DND-41 (cell line): ENCODE measurements around the gene RPL3.

ENCODE experiments used
- ATAC-seq: fragments of 200-7000 bp; cut with Tn5 transposase; 3 replicates; pipeline ENCODE4 v1.9.1; 2021; ENCODE audit warnings: low read depth; ENCODE audit not compliant: insufficient read depth
- DNase-seq: peaks from one replicate; pipeline ENCODE4 v3.0.0-alpha.2; 2020
- H2AFZ ChIP-seq: 2 replicates; pipeline ENCODE4 v1.6.0; 2012; ENCODE audit warnings: low read depth, low read length
- H3K27ac ChIP-seq: 2 replicates; pipeline ENCODE4 v1.5.1; 2012; ENCODE audit warnings: low read length, inconsistent platforms
- H3K27me3 ChIP-seq: fragments of 200-600 bp; sonication (generic); 2 replicates; pipeline ENCODE4 v1.6.0; 2012; ENCODE audit warnings: low read length, mild to moderate bottlenecking, inconsistent platforms; ENCODE audit not compliant: insufficient read depth, poor library complexity
- H3K36me3 ChIP-seq: 2 replicates; pipeline ENCODE4 v1.5.1; 2012; ENCODE audit warnings: low read length, inconsistent platforms; ENCODE audit not compliant: insufficient read depth
- H3K4me1 ChIP-seq: 2 replicates; pipeline ENCODE4 v1.5.1; 2012; ENCODE audit warnings: mild to moderate bottlenecking, low read length; ENCODE audit not compliant: insufficient read depth
- H3K4me2 ChIP-seq: 2 replicates; pipeline ENCODE4 v1.6.0; 2012; ENCODE audit warnings: mild to moderate bottlenecking, moderate library complexity, low read length, inconsistent platforms; ENCODE audit not compliant: insufficient read depth
- H3K4me3 ChIP-seq, 2 experiments: fragments of 200-600 bp in 1 of 2; shearing (Covaris generic) in 1 of 2; 2 replicates each; pipeline ENCODE4 v1.5.1; 2012 to 2016; ENCODE audit warnings: inconsistent platforms in 2 of 2, low read length in 2 of 2, mild to moderate bottlenecking in 2 of 2, low read depth in 1 of 2, moderate library complexity in 1 of 2
- H3K79me2 ChIP-seq: 2 replicates; pipeline ENCODE4 v1.6.0; 2012; ENCODE audit warnings: low read length, inconsistent platforms; ENCODE audit not compliant: insufficient read depth
- H3K9ac ChIP-seq: 2 replicates; pipeline ENCODE4 v1.6.0; 2012; ENCODE audit warnings: low read depth, mild to moderate bottlenecking, inconsistent platforms, low read length, moderate library complexity
- H3K9me3 ChIP-seq: 2 replicates; pipeline ENCODE4 v1.5.1; 2012; ENCODE audit warnings: low read length, moderate library complexity, mild to moderate bottlenecking, inconsistent platforms; ENCODE audit not compliant: insufficient read depth, severe bottlenecking
- H4K20me1 ChIP-seq: 2 replicates; pipeline ENCODE4 v1.6.0; 2012; ENCODE audit warnings: low read length; ENCODE audit not compliant: insufficient read depth
- EZH2 ChIP-seq: IDR thresholded peaks from 3 replicates; pipeline ENCODE4 v1.6.1; 2012; ENCODE audit warnings: borderline replicate concordance, low read depth, mild to moderate bottlenecking, moderate library complexity, low read length, inconsistent platforms; ENCODE audit not compliant: severe bottlenecking
- TF ChIP-seq, protein P1 (sequence below): IDR thresholded peaks from 2 replicates; pipeline ENCODE4 v1.5.1; 2012; ENCODE audit warnings: borderline replicate concordance, low read length, moderate library complexity, mild to moderate bottlenecking; ENCODE audit not compliant: poor library complexity, severe bottlenecking; ENCODE audit errors: extremely low read depth

The RPL3 gene

DNA sequence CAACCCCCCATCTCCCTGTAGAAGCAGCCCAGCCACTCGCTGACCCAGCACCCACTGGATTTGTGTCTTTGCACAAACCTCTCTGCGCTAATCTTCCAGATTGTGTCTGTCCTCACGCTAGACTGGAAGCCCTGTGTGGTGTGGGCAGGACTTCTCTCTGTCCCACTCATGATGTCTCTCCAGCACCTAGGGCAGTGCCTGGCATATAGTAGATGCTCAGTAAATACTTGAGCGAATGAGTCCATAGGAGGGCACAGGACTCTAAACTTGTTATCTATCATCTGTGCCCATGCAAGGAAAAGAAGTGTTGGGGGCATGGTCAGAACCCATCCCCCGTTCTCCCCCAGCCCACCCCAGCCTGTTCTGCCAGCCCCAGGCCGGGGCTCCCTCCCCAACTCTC, 22.9 kb downstream of the RPL3 start:
- no peaks in the 10 kb centered on the region for H3K9me3 ChIP-seq
- H3K27ac ChIP-seq, result no peak overlapping the region
- H3K4me3 ChIP-seq, result no peak overlapping the region
- H3K27me3 ChIP-seq, result no peaks in the 10 kb centered on the region
- H3K4me1 ChIP-seq, result 0 out of 2 replicates have a peak, but pooled peaks cover 2% of the 10 kb centered on the region
- H3K79me2 ChIP-seq, result no peaks in the 10 kb centered on the region
- DNase-seq, result no peak
- no peak overlapping the region for H3K9ac ChIP-seq
- no peak overlapping the region for H2AFZ ChIP-seq
- no peaks in the 10 kb centered on the region for H3K36me3 ChIP-seq
- ATAC-seq, result no peak
- no peak overlapping the region for H3K4me2 ChIP-seq
- TF ChIP-seq EZH2, result no peak
- TF ChIP-seq, protein P1, sequence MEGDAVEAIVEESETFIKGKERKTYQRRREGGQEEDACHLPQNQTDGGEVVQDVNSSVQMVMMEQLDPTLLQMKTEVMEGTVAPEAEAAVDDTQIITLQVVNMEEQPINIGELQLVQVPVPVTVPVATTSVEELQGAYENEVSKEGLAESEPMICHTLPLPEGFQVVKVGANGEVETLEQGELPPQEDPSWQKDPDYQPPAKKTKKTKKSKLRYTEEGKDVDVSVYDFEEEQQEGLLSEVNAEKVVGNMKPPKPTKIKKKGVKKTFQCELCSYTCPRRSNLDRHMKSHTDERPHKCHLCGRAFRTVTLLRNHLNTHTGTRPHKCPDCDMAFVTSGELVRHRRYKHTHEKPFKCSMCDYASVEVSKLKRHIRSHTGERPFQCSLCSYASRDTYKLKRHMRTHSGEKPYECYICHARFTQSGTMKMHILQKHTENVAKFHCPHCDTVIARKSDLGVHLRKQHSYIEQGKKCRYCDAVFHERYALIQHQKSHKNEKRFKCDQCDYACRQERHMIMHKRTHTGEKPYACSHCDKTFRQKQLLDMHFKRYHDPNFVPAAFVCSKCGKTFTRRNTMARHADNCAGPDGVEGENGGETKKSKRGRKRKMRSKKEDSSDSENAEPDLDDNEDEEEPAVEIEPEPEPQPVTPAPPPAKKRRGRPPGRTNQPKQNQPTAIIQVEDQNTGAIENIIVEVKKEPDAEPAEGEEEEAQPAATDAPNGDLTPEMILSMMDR, result no peak
- no peaks in the 10 kb centered on the region for H4K20me1 ChIP-seq

- no peak overlapping the region for H3K9ac ChIP-seq
- H3K4me1 ChIP-seq, result 0 out of 2 replicates have a peak, but pooled peaks cover 2% of the 10 kb centered on the region
- ATAC-seq, result no peak
- H4K20me1 ChIP-seq, result no peaks in the 10 kb centered on the region
- no peak overlapping the region for H3K4me2 ChIP-seq
- no peak overlapping the region for H3K27ac ChIP-seq
- no peak for DNase-seq
- H3K4me3 ChIP-seq, result no peak overlapping the region
- no peaks in the 10 kb centered on the region for H3K36me3 ChIP-seq
- no peak overlapping the region for H2AFZ ChIP-seq
- H3K27me3 ChIP-seq, result no peaks in the 10 kb centered on the region
- H3K79me2 ChIP-seq, result no peaks in the 10 kb centered on the region
- H3K9me3 ChIP-seq, result no peaks in the 10 kb centered on the region
- TF ChIP-seq EZH2, result no peak
- TF ChIP-seq, protein P1, result no peak
Observed at GRCh38 chr22:39294571-39295468, 24.6 kb downstream of the RPL3 start.

- Histone ChIP-seq H3K4me1 (0 out of 2 replicates have a peak, but pooled peaks cover 2% of the 10 kb centered on the region), H3K4me2 (no peak overlapping the region), H2AFZ (no peak overlapping the region), H3K27me3 (no peaks in the 10 kb centered on the region), H3K27ac (no peak overlapping the region), H3K9me3 (no peaks in the 10 kb centered on the region), H4K20me1 (no peaks in the 10 kb centered on the region), H3K79me2 (no peaks in the 10 kb centered on the region), H3K4me3 (no peak overlapping the region), H3K36me3 (no peaks in the 10 kb centered on the region), H3K9ac (no peak overlapping the region)
- TF ChIP-seq, protein P1, result no peak
- no peak for TF ChIP-seq EZH2
- no peak for DNase-seq
- ATAC-seq, result no peak
Observed at GRCh38 chr22:39293766-39294368, 25.6 kb downstream of the RPL3 start.
